ENCODE measurements around the gene CFL1.

Gene CFL1

DNA sequence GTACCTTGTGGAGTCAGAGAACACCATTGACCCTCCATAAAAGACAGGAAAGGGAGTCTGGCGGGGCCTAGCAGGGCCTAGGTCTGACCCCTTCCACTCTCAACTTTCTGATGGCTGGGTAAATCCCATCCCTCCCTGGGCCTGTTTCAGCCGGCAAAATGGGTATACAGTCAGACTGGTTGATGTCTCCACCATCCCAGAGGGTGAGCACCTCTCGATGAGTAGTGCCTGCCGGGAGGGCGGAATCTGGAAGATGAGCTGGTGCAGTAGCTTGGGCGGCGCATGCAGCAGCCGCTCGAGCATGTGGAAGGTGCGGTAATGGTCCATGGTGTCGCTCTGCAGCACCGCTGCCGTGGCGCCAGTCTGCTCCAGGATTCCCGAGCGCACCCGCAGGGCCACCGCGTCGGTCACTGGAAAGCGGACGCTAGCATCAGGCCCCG lies 29.8 kb upstream of the CFL1 start:
- no peak for FAIRE-seq

DNA sequence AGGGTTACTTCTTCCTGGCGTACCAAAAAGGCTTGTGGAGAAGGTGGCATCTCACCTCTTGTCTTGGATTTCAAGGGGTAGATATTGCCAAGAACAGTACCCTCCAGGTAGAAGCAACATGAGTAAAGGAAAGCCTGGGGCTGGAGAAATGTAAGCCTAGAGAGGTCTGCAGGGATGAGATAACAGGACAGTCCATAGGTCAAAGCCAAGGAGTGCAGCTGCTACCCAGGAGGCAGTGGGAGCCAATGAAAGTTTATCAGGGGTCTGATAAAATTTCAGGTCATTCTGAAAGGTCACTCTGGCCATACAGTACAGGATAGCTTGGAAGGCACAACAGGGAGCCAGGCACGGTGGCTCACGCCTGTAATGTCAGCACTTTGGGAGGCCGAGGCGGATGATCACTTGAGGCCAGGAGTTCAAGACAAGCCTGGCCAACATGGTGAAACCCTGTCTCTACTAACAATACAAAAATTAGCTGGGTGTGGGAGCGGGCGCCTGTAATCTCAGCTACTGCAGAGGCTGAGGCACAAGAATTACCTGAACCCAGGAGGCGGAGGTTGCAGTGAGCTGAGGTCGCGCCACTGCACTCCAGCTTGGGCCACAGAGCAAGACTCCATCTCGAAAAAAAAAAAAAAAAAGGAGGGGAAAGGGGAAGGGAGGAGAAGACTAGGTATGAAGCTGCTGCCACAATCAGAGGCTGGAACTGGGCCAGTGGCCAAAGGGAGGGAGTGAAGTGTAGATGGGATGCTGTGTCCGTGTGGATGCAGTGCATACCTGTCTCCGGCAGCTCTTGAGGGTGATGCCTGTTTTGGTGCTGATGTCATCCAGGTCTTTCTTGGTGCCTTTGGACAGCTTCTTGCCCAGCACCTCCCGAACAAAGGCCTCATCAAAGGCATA lies 29.1 kb upstream of the CFL1 start:
- no peak for FAIRE-seq

- FAIRE-seq = no peak
Observed at GRCh38 chr11:65885808-65886536, 28.0 kb upstream of the CFL1 start.

DNA sequence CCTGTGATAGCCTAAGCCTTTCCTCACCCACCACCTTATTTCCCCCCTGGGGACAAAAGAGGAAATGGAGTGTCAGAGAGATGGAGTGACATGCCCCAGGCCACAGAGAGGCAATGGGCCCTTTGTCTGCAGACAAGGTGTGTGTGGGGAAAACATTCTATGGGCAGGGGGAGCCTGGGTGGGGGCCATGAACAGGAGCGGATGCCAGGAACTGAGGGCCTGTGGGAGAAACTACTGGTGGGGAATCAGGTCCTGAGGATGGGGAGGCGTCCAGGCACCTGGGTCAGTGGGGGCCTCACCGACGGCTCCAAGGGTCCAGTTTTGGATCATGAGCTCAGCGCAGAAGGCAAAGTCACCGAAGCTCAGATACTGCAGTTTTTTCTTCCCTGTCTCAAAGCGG lies 27.3 kb upstream of the CFL1 start:
- no peak for FAIRE-seq

- FAIRE-seq = no peak
Observed at GRCh38 chr11:65884716-65885092, 26.7 kb upstream of the CFL1 start.

DNA sequence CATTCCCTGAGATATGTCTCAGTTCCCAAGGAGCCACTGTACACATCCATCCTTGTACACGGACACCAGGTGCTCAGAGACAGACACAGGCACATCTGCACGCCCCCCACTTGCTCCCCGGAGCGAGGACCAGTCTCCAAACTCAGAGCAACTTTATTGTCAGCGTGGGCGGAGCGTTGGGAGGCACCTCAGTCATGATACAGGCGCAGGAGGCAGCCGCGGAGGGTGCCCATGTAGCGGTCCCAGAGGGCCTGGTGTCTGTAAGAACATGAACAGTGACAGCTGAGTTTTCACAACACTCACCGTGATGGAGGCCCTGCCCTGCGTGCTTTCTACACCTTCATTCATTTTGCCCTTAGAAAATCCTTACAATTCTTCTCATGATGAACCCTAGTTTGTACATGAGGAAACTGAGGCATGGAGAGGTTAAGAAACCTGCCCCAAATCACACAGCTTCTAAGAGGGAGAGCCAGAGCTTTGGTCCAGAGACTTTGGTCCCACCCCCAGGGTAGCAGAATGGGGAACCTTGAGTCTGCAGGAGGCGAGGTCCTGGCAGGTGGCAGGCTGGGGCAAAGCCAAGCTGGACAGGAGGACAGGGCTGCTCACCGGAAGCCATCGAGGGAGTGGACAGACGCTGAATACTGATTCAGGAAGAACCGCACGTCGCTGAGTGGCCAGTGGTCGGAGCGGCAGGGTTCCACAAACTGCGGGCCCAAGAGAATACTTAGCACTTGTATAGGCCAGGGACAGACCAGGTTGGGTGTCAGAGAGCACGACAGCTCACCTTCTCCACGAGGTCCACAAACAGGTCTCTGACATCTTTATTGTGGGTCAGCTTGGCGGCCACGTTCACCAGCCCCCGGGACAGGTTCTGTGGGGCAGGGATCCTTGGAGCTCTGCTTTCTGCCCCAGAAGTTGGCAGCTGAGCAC lies 26.1 kb upstream of the CFL1 start:
- FAIRE-seq = no peak

DNA sequence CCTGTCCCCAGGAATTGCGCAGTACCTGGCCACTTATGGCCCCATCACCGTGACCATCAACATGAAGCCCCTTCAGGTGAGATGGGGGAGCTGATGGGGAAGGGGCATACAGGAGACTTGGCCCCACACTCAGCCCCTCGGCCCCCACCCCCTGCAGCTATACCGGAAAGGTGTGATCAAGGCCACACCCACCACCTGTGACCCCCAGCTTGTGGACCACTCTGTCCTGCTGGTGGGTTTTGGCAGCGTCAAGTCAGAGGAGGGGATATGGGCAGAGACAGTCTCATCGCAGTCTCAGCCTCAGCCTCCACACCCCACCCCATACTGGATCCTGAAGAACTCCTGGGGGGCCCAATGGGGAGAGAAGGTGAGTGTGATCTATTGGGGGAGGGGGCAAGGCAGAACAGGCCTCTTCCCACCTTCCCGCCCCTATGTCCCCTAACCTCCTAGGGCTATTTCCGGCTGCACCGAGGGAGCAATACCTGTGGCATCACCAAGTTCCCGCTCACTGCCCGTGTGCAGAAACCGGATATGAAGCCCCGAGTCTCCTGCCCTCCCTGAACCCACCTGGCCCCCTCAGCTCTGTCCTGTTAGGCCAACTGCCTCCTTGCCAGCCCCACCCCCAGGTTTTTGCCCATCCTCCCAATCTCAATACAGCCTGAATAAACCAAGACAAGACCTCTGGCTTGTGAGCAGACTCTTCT lies 25.2 kb upstream of the CFL1 start:
- FAIRE-seq = no peak

DNA sequence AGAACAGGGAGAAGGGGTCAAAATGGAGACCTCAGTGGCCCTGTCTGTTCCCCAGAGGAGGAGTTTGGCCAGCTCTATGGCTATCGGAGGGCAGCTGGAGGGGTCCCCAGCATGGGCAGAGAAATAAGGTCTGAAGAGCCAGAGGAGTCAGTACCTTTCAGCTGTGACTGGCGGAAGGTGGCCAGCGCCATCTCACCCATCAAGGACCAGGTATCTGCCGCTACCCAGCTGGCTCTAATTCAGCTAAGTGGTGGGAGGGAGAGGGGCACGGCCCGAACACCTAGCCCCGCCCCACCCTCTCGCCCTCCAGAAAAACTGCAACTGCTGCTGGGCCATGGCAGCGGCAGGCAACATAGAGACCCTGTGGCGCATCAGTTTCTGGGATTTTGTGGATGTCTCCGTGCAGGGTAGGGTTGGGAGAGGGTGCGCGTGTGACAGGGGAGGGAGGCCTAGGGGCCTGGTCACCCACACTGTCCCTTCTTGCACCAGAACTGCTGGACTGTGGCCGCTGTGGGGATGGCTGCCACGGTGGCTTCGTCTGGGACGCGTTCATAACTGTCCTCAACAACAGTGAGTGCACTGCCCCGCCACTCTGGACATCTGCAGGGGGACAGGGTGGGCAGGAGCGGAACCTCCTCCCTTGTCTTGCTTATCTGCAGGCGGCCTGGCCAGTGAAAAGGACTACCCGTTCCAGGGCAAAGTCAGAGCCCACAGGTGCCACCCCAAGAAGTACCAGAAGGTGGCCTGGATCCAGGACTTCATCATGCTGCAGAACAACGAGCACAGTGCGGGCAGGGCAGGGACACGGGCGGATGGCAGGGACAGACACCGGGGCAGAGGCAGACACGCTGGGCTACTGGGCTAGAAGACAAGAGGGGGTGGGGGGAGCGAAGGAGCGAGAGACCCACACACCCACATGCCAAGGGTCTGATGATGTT lies 24.4 kb upstream of the CFL1 start:
- FAIRE-seq = no peak

DNA sequence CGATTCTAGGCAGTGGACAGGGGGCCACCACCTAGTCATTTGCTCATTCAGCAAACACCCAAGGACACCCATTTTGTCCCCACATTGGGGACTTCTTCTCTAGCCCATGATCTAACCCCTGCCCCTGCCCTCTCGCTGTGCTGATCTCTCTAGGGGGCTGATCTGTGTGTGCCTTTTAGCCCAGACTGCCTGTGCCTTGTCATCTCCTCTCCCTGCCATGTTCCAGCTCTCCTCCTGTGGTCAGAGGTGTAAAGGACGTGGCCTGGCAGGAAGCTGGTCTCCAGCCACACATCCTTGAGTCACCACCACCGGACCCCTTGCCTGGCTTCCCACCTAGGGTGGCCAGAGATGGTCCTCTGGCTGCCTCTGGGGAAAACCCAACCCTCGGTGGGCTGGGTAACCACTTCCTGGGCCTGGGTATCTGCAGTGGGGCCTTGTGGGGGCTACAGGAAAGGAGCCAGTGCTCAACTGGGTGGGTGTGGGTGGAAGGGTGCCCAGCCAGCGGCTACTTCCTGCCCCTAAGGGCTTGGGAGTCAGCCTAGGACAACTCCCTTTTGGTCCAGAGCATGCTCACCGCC lies 23.0 kb upstream of the CFL1 start:
- FAIRE-seq = no peak

- no peak for FAIRE-seq
Observed at GRCh38 chr11:65880027-65880426, 22.0 kb upstream of the CFL1 start.

DNA sequence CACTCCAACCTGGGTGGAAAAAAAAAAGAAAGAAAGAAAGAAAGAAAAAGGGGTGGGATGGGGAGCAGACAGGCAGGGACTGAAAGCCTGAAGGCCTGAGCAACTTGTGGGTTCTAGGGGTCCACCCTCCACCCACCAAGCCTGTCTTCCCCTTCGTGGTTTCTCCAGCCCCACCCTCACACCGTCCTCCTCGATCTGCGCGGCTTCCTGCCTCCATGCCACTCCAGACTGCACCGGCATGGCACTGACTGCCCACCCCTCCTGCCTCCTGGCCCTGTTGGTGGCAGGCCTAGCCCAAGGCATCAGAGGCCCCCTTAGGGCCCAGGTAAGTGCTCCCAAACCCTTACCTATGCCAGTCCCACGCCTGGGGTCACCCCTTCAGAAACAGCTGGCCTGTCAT lies 21.6 kb upstream of the CFL1 start, which contains the start of gene CTSW:
TSS of gene CTSW (plus strand) at position 221 of the 400 bp plus-strand sequence. CDS start at position 239, 18 bp downstream.
- no peak for FAIRE-seq

DNA sequence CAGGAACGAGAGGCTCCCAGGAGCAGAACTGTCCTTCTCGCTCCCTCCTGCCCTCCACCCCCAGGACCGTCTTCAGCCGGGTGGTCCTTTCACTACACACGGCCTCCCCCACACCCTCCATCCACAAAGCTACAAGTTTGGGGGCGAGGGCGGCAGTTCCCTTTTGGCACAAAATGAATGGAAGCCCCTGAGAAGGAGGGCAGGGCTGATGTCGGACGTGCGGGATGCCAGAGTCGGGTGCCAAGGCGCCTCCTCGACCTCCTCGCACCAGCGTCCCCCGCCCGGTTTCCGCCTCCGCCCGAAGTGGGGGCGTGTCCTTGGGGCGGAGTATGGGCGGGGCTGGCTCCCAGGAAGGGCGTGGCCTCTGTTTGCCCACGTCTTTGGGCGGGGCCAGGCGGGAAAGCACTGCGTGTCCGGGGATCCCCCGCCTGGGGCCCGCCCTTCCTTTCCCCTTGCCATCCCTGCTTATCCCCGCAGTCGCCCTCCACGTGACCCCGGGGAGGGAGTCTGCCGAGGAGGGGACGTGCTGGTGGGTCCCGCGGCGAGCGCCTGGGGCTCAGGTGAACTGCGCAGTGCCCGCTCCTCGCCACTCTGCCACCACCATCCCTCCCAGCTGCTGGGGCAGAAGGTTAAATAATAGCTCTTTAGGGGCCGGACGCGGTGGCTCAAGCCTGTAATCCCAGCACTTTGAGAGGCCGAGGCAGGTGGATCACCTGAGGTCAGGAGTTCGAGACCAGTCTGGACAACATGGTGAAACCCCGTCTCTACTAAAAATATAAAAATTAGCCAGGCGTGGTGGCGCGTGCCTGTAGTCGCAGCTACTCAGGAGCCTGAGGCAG lies 15.6 kb upstream of the CFL1 start:
- FAIRE-seq = peak; percentile 80

DNA sequence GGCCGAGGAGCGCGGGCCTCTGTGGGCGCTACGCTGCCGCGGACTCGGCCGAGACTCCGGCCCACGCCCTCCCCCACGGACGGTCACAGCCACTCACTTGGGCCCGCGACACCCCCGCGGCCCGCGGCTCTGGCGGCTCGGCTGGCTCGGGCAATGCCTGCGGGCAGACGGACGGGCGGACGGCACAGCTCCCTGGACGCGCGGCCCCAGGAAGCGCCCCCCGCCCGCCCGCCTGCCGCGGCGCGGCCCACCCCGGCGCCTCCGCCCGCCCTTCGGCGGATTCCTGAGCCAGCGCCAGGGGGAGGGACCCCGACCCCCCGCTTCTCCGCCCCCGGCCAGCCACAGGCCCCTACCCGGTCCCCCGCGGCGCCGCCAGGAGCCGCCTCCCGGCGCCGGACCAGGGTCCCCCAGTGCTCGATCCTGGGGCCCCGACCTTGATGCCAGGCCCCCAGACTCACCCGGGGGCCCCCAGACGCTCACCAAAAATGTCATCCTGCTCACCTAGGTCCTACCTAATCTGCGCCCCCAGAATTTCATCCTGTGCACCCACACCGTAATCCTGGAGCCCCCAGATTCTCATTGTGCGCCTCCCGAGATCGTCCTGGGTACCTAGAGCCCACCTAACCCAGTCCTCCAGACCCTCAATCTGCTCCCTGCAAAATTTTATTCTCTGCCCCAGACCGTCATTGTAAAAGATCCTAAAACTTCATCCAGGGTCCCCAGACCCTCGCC lies 14.8 kb upstream of the CFL1 start, which contains the start of gene EFEMP2:
TSS of gene EFEMP2 (minus strand) at position 215 of the 732 bp plus-strand sequence. CDS start 446 bp downstream, outside the sequence.
- no peak for FAIRE-seq

DNA sequence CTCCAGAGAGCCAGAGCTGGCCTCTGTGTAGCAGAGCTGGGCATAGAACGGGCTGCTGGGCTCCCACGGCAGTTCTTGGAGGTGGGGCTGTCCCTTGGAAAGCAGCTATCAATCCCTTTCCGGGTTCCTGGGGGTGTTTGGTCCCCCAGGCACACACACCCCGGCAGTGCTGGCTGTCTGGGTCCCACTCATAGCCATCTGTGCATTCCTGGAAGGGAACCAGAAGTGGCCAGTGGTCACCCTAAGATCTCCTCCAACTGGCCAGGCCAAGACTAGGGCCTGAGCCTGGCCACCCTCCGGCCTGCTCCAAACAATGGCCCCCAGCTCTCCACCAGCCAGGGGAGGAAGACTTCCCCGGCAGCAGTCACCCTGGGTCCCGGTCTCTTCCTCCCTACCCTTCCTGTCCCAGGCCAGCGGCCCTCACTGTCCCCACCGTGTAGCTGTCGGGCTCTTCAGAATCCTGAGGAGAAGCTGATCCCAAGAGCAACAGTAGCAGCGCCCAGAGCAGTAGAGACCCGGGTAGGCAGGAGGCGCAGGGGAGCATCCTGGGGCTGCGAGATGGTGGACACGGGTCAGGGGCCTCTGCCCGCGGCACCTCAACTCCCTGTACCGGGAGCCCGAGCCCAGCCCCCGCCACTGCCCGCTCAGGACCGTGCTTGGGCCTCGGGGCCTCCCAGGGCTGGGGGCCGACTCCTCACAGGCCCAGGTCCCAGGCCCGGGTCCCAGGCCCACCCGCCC lies 14.0 kb upstream of the CFL1 start:
- no peak for FAIRE-seq

- FAIRE-seq = no peak
Observed at GRCh38 chr11:65870706-65871681, 13.0 kb upstream of the CFL1 start.

- no peak for FAIRE-seq
Observed at GRCh38 chr11:65870307-65870658, 12.3 kb upstream of the CFL1 start.
